HG02852 (cell line): Measurements from ENCODE around the gene USP28.
"Not testable (repeated sequence)": the region's sequence is repeated elsewhere in the genome, so short reads cannot be mapped to it uniquely, and the experiment has no call there.

Source experiments
- ATAC-seq: cut with Tn5 transposase; IDR thresholded peaks from one replicate; pipeline ENCODE4 v1.9.1; 2021; ENCODE audit warnings: mild to moderate bottlenecking, moderate library complexity; ENCODE audit not compliant: unreplicated experiment

USP28 gene

GRCh38 chr11:113838005-113838404, 37.4 kb downstream of the USP28 start:
- ATAC-seq: no peak

- no peak for ATAC-seq
Measured at GRCh38 chr11:113835306-113835705, 40.1 kb downstream of the USP28 start.

GRCh38 chr11:113833151-113833550, 42.2 kb downstream of the USP28 start:
- no peak for ATAC-seq

- ATAC-seq: peak; percentile 98
Measured at GRCh38 chr11:113831314-113831713, 44.1 kb downstream of the USP28 start.

- no peak for ATAC-seq
Measured at GRCh38 chr11:113829751-113830150, 45.6 kb downstream of the USP28 start.

- no peak for ATAC-seq
Measured at GRCh38 chr11:113828191-113828590, 47.2 kb downstream of the USP28 start.

- no peak for ATAC-seq
Measured at GRCh38 chr11:113827477-113827876, 47.9 kb downstream of the USP28 start.

GRCh38 chr11:113818426-113818825, 56.9 kb downstream of the USP28 start:
- ATAC-seq: no peak

- no peak for ATAC-seq
Measured at GRCh38 chr11:113817626-113818025, 57.7 kb downstream of the USP28 start.

- ATAC-seq: no peak
Measured at GRCh38 chr11:113817162-113817561, 58.2 kb downstream of the USP28 start.

- no peak for ATAC-seq
Measured at GRCh38 chr11:113814181-113814580, 61.2 kb downstream of the USP28 start.

GRCh38 chr11:113808931-113809330, 66.4 kb downstream of the USP28 start:
- no peak for ATAC-seq

GRCh38 chr11:113806406-113806805, 69.0 kb downstream of the USP28 start:
- no peak for ATAC-seq

GRCh38 chr11:113805640-113806039, 69.7 kb downstream of the USP28 start:
- ATAC-seq: no peak

GRCh38 chr11:113802621-113803020, 72.8 kb downstream of the USP28 start:
- no peak for ATAC-seq

GRCh38 chr11:113796663-113797259, 78.6 kb downstream of the USP28 start:
- peak; percentile 78 for ATAC-seq

GRCh38 chr11:113789675-113790320, 85.6 kb downstream of the USP28 start:
- no peak for ATAC-seq

GRCh38 chr11:113789016-113789415, 86.4 kb downstream of the USP28 start:
- not testable (repeated sequence) for ATAC-seq

GRCh38 chr11:113782134-113782533, 93.2 kb downstream of the USP28 start:
- ATAC-seq: no peak

- ATAC-seq: no peak
Measured at GRCh38 chr11:113781682-113782081, 93.7 kb downstream of the USP28 start.

- no peak for ATAC-seq
Measured at GRCh38 chr11:113779496-113779895, 95.9 kb downstream of the USP28 start, which contains the start of gene CLDN25. Gene CLDN25, plus strand, starts transcription at chr11:113779796. Its CDS starts 0 bp downstream, at chr11:113779796.

- ATAC-seq: no peak
Measured at GRCh38 chr11:113778111-113778910, 97.1 kb downstream of the USP28 start.
